ENCODE measurements around the gene P2RX5. TPM values are rescaled to one million over a fixed set of nuclear protein-coding genes. Genes with fewer than 3 reads are reported as not detected.

P2RX5 gene
- total RNA-seq, 2 donors from 2014 or later, result 7.7 to 13.5 TPM

GRCh38 chr17:3689262-3690093 is 6.5 kb downstream of the P2RX5 start:
- DNase-seq, result no peak
- intact Hi-C loops (cut with DNase I), result no loop called here
- ATAC-seq, result no peak

GRCh38 chr17:3688852-3689261 is 7.1 kb downstream of the P2RX5 start:
- ATAC-seq, result peak in 1 of 2 donors; percentile 13
- intact Hi-C loops (cut with DNase I), result no loop called here
- no peak for DNase-seq

- ATAC-seq (no peak), DNase-seq (no peak)
- intact Hi-C loops (cut with DNase I), result no loop called here
These were observed 7.9 kb downstream of the P2RX5 start for GRCh38 chr17:3688027-3688553.

GRCh38 chr17:3685174-3685573 is 10.8 kb downstream of the P2RX5 start:
- intact Hi-C loops (cut with DNase I), result no loop called here
- DNase-seq (no peak), ATAC-seq (no peak)

- DNase-seq (no peak), ATAC-seq (peak; percentile 72 to 76)
- intact Hi-C loops (cut with DNase I), result no loop called here
These were observed 12.9 kb downstream of the P2RX5 start for GRCh38 chr17:3683054-3683511.

- DNase-seq (no peak), ATAC-seq (no peak)
- intact Hi-C loops (cut with DNase I), result no loop called here
These were observed 13.9 kb downstream of the P2RX5 start for GRCh38 chr17:3682033-3682432.

- no peak for DNase-seq
- ATAC-seq, result no peak
- intact Hi-C loops (cut with DNase I), result no loop called here
These were observed 14.4 kb downstream of the P2RX5 start for GRCh38 chr17:3681565-3681964.

GRCh38 chr17:3681057-3681456 is 14.9 kb downstream of the P2RX5 start:
- intact Hi-C loops (cut with DNase I), result no loop called here
- no peak for DNase-seq
- no peak for ATAC-seq

- intact Hi-C loops (cut with DNase I), result no loop called here
- ATAC-seq (no peak), DNase-seq (no peak)
These were observed 16.3 kb downstream of the P2RX5 start for GRCh38 chr17:3679531-3680126.

- intact Hi-C loops (cut with DNase I), result no loop called here
- ATAC-seq (no peak), DNase-seq (no peak)
These were observed 17.0 kb downstream of the P2RX5 start for GRCh38 chr17:3678821-3679530.

GRCh38 chr17:3678095-3678820 is 17.7 kb downstream of the P2RX5 start:
- intact Hi-C loops (cut with DNase I), result no loop called here
- DNase-seq, result no peak
- ATAC-seq, result peak in 1 of 2 donors; percentile 58

GRCh38 chr17:3675886-3676285 is 20.1 kb downstream of the P2RX5 start:
- intact Hi-C loops (cut with DNase I), result no loop called here

GRCh38 chr17:3672571-3672970 is 23.4 kb downstream of the P2RX5 start:
- ATAC-seq, result no peak
- intact Hi-C loops (cut with DNase I), result no loop called here
- no peak for DNase-seq

More at GRCh38 chr17:3675886-3676285, 20.1 kb downstream of the P2RX5 start:
- ATAC-seq (no peak), DNase-seq (no peak)

GRCh38 chr17:3669548-3669947 is 26.4 kb downstream of the P2RX5 start:
- intact Hi-C loops (cut with DNase I), result no loop called here
- DNase-seq, result no peak
- ATAC-seq, result no peak

- DNase-seq, result no peak
- intact Hi-C loops (cut with DNase I), result no loop called here
- no peak for ATAC-seq
These were observed 26.9 kb downstream of the P2RX5 start for GRCh38 chr17:3669085-3669347.

- intact Hi-C loops (cut with DNase I), result no loop called here
- DNase-seq, result peak; percentile 99
- ATAC-seq, result peak; percentile 92 to 93
These were observed 27.5 kb downstream of the P2RX5 start, which contains the start of the genes EMC6 and TAX1BP3 for GRCh38 chr17:3668279-3669084. EMC6 (plus strand) TSS chr17:3668812; CDS start chr17:3669147, 335 bp downstream. TAX1BP3 (minus strand) TSS chr17:3668578; CDS start chr17:3668526, 52 bp downstream.

- ATAC-seq, result peak; percentile 84 to 90
- DNase-seq, result peak; percentile 94
- intact Hi-C loops (cut with DNase I), result no loop called here
These were observed 28.3 kb downstream of the P2RX5 start for GRCh38 chr17:3667366-3668278.
